ENCODE data around the gene CEP120.

DNA sequence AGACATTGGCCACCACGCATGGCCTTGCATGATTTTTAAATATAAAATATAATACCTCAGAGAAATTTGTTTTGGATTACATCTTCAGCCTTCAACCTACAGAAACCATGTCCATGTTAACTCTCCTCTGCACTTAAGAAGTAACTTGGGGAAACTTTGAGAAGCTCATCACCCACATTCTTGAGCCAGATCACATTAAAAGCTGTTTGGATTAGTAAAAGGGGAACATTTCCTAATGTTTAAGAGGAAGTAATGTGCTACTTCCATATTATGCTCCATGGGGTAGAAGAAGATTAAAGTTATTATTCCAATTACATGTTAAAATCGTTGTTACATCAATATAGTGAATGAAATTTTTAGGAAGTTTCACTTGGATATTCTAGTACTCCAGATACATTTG is 10.4 kb upstream of the CEP120 start:
- no peak for TF ChIP-seq CTCF (conservative IDR thresholded peaks at IDR 0.05)
- no peak for TF ChIP-seq ZFX (IDR thresholded peaks at IDR 0.05)

Measured in C4-2B (cell line).